Caco-2 (cell line): ENCODE results near the gene EME1. TPM values are rescaled to one million over a fixed set of nuclear protein-coding genes. Genes with fewer than 3 reads are reported as not detected.
"Not testable (repeated sequence)": the region's sequence is repeated elsewhere in the genome, so short reads cannot be mapped to it uniquely, and the experiment has no call there.

Experiments
- BruUV-seq: library from RNA; stranded (reverse); fragments of 400-500 nt; replicated peaks from 2 replicates; lab custom pipeline; 2021; lab: Mats Ljungman, UMichigan
- CTCF ChIA-PET: fragments of 300-600 bp; sonication (Branson Sonifier 250); formaldehyde crosslinking; loops from one replicate; lab custom pipeline; 2022; ENCODE audit warnings: antibody characterized with exemption; lab: Charles Lee
- POLR2A ChIA-PET: fragments of 300-600 bp; sonication (Branson Sonifier 250); formaldehyde crosslinking; loops from one replicate; lab custom pipeline; 2022; ENCODE audit warnings: antibody characterized with exemption; lab: Charles Lee
- DNase-seq, 2 experiments: peaks; one replicate each; pipeline versions ENCODE4 v3.0.0 to v3.0.0-alpha.2; 2020 to 2022
- H3K27me3 ChIP-seq: replicated peaks from 2 replicates; pipeline ENCODE4 v1.6.0; 2011; ENCODE audit warnings: low read length; ENCODE audit not compliant: control insufficient read depth, insufficient read depth
- H3K36me3 ChIP-seq: 2 replicates; pipeline ENCODE4 v1.5.1; 2011; ENCODE audit warnings: low read length; ENCODE audit not compliant: control insufficient read depth, insufficient read depth
- H3K4me1 ChIP-seq: fragments of 250-450 bp; sonication (Bioruptor Pico); 2 replicates; pipeline ENCODE4 v1.5.1; 2020; ENCODE audit warnings: mild to moderate bottlenecking
- H3K4me3 ChIP-seq: 2 replicates; pipeline ENCODE4 v1.5.1; 2011; ENCODE audit warnings: low read depth, mild to moderate bottlenecking, control low read depth, low read length
- H3K9me3 ChIP-seq: fragments of 250-450 bp; sonication (Bioruptor Pico); 2 replicates; pipeline ENCODE4 v1.5.1; 2020; ENCODE audit warnings: mild to moderate bottlenecking, moderate library complexity
- H3K27ac Mint-ChIP-seq: one replicate; pipeline ENCODE4 v1.8.0; 2022; ENCODE audit warnings: mixed read lengths; ENCODE audit not compliant: unreplicated experiment
- H3K27me3 Mint-ChIP-seq: one replicate; pipeline ENCODE4 v1.8.0; 2022; ENCODE audit warnings: mixed read lengths; ENCODE audit not compliant: insufficient read depth, unreplicated experiment
- H3K36me3 Mint-ChIP-seq: one replicate; pipeline ENCODE4 v1.8.0; 2022; ENCODE audit warnings: mild to moderate bottlenecking, mixed read lengths; ENCODE audit not compliant: insufficient read depth, unreplicated experiment
- H3K4me1 Mint-ChIP-seq: one replicate; pipeline ENCODE4 v1.8.0; 2022; ENCODE audit warnings: low read depth, mixed read lengths; ENCODE audit not compliant: unreplicated experiment
- H3K4me3 Mint-ChIP-seq: one replicate; pipeline ENCODE4 v1.8.0; 2022; ENCODE audit warnings: mild to moderate bottlenecking, moderate library complexity, mixed read lengths; ENCODE audit not compliant: unreplicated experiment
- H3K9me3 Mint-ChIP-seq: one replicate; pipeline ENCODE4 v1.8.0; 2022; ENCODE audit warnings: mixed read lengths; ENCODE audit not compliant: unreplicated experiment
- intact Hi-C: fragments of 100-400 bp; cut with micrococcal nuclease; formaldehyde crosslinking; loops from one replicate; pipeline ENCODE4 v1.10.0; 2022; ENCODE audit not compliant: unreplicated experiment
- total RNA-seq: library from RNA; stranded (reverse); gene quantifications from 2 replicates; pipeline ENCODE4 v1.2.3, GENCODE V29; 2022
- TF ChIP-seq, protein P1 (sequence below), 2 experiments: fragments of 200-600 bp in 1 of 2; IDR thresholded peaks; 1 replicate in 1 of 2; 2 replicates in 1 of 2; pipeline versions ENCODE4 v1.5.1 to v1.8.0; 2011 to 2022; ENCODE audit warnings: antibody characterized with exemption in 1 of 2, control low read depth in 1 of 2, inconsistent platforms in 1 of 2, low read depth in 1 of 2, low read length in 1 of 2, mild to moderate bottlenecking in 1 of 2, moderate library complexity in 1 of 2; ENCODE audit not compliant: insufficient read depth in 1 of 2, severe bottlenecking in 1 of 2, unreplicated experiment in 1 of 2

The EME1 gene
- total RNA-seq, 1 experiment from 2014 or later, result 48.5 TPM

DNA sequence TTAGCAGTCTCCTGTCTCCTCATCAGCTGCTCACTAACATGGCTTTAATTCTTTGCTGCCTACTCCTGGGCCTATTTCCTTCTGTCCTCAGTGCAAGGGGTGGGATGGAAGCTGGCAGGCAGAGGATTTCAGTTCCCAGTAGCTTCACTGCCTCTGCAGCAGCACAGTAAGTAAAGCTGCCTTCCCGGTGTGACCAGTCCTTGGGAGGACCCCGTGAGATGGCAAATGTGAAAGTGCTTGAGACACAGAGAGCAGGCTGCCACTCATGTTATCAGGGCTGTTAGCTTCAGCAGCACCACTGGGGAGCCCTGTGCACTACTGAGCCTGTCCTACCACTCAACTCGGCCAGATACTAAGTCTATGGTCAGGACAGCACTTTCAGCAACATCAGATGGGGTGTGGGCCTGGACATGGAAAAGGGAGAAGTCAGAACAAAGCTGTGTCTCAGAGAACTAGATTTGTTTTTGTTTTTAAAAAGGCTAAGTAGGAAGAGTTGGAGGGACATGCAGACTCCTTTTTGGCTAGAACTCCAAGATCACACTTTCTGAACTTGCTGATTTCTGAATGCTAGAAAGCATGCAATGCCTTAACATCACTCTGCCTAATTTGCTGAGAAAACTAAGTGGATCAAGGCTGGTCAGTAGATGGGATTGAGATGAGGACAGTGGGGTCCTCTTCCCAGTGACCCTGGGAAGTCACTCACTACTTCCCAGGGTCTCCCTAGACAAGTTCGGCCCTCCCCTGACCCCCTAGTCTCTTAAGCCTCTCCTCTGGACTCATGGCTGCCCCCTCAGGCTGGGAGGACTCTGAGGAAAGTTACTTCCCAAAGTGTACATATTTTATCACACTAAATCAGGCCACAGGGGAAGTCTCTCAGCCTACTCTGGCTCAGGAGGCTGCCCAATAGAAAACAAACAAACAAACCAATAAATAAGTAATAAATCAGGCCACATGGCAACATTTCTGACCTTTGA lies 54.1 kb downstream of the EME1 start:
- peak; percentile 87 to 89 for DNase-seq
- intact Hi-C loops, result loop anchor here (1.0 kb wide), 3 partner anchors 16 to 51 kb away; partner anchors contain the start of genes LRRC59 and RSAD1
- H3K4me3 ChIP-seq, result peak overlapping the region; percentile 74
- no peaks in the 10 kb centered on the region for H3K36me3 ChIP-seq
- Mint-ChIP-seq H3K4me3 (peak overlapping the region; percentile 80), H3K9me3 (no peaks in the 10 kb centered on the region), H3K36me3 (peaks cover 15% of the 10 kb centered on the region), H3K27ac (peak overlapping the region; percentile 54), H3K4me1 (peaks cover 60% of the 10 kb centered on the region), H3K27me3 (no peaks in the 10 kb centered on the region)
- BruUV-seq, result TSS peak; percentile 48
- peaks cover 73% of the 10 kb centered on the region for H3K4me1 ChIP-seq
- TF ChIP-seq, protein P1, sequence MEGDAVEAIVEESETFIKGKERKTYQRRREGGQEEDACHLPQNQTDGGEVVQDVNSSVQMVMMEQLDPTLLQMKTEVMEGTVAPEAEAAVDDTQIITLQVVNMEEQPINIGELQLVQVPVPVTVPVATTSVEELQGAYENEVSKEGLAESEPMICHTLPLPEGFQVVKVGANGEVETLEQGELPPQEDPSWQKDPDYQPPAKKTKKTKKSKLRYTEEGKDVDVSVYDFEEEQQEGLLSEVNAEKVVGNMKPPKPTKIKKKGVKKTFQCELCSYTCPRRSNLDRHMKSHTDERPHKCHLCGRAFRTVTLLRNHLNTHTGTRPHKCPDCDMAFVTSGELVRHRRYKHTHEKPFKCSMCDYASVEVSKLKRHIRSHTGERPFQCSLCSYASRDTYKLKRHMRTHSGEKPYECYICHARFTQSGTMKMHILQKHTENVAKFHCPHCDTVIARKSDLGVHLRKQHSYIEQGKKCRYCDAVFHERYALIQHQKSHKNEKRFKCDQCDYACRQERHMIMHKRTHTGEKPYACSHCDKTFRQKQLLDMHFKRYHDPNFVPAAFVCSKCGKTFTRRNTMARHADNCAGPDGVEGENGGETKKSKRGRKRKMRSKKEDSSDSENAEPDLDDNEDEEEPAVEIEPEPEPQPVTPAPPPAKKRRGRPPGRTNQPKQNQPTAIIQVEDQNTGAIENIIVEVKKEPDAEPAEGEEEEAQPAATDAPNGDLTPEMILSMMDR (IDR thresholded peaks at IDR 0.05; ENCODE audit: insufficient read depth in 1 of 2, low read depth in 1 of 2, low read length in 1 of 2, severe bottlenecking in 1 of 2, unreplicated experiment in 1 of 2), result peak; percentile 77 to 93
- H3K27me3 ChIP-seq, result no peaks in the 10 kb centered on the region
- H3K9me3 ChIP-seq, result no peaks in the 10 kb centered on the region
- CTCF ChIA-PET, result interaction anchor here (0.6 to 3.6 kb wide), 10 partner anchors 8 to 260 kb away, joined by 3 to 40 read pairs (median 4); partner anchors contain the start of gene LRRC59
- POLR2A ChIA-PET, result interaction anchor here (0.5 to 1.6 kb wide), 4 partner anchors 16 to 276 kb away, joined by 3 to 9 read pairs (median 6); partner anchors contain the start of genes LRRC59 and PPP1R9B

GRCh38 chr17:50428126-50428525 lies 55.1 kb downstream of the EME1 start:
- peaks cover 73% of the 10 kb centered on the region for H3K4me1 ChIP-seq
- DNase-seq, result peak in 1 of 2 experiments; percentile 36
- ChIA-PET POLR2A (interaction anchor here (1.9 kb wide), 1 partner anchor 31 kb away, joined by 9 read pairs; the partner anchor contains the start of gene LRRC59), CTCF (interaction anchor here (1.2 to 4.9 kb wide), 6 partner anchors 15 to 73 kb away, joined by 3 to 40 read pairs (median 12); partner anchors contain the start of genes LRRC59 and RSAD1)
- H3K27me3 Mint-ChIP-seq, H3K27me3 ChIP-seq, intact Hi-C loops, H3K4me3 ChIP-seq, H3K9me3 ChIP-seq, H3K36me3 ChIP-seq, H3K9me3 Mint-ChIP-seq, BruUV-seq: not testable (repeated sequence)
- Mint-ChIP-seq H3K4me3 (peak overlapping the region; percentile 80), H3K4me1 (peaks cover 60% of the 10 kb centered on the region), H3K36me3 (peaks cover 15% of the 10 kb centered on the region), H3K27ac (peak overlapping the region; percentile 54)

GRCh38 chr17:50428831-50429424 lies 55.9 kb downstream of the EME1 start:
- Histone ChIP-seq H3K4me1 (peaks cover 67% of the 10 kb centered on the region), H3K27me3 (no peaks in the 10 kb centered on the region), H3K4me3 (no peak overlapping the region), H3K36me3 (no peaks in the 10 kb centered on the region), H3K9me3 (no peaks in the 10 kb centered on the region)
- Mint-ChIP-seq H3K27me3 (no peaks in the 10 kb centered on the region), H3K4me3 (peak overlapping the region; percentile 46), H3K36me3 (peaks cover 19% of the 10 kb centered on the region), H3K4me1 (peaks cover 52% of the 10 kb centered on the region), H3K9me3 (no peaks in the 10 kb centered on the region), H3K27ac (peak overlapping the region; percentile 71)
- TF ChIP-seq, protein P1 (IDR thresholded peaks at IDR 0.05; ENCODE audit: insufficient read depth in 1 of 2, low read depth in 1 of 2, low read length in 1 of 2, severe bottlenecking in 1 of 2, unreplicated experiment in 1 of 2), result no peak
- CTCF ChIA-PET, result interaction anchor here (1.0 to 4.9 kb wide), 5 partner anchors 14 to 72 kb away, joined by 3 to 39 read pairs (median 4); partner anchors contain the start of genes LRRC59 and RSAD1
- intact Hi-C loops, result no loop called here
- no TSS peak for BruUV-seq
- peak; percentile 90 to 92 for DNase-seq
- POLR2A ChIA-PET, result interaction anchor here (0.6 to 1.9 kb wide), 4 partner anchors 11 to 435 kb away, joined by 3 to 10 read pairs (median 10); partner anchors contain the start of gene LRRC59
